Transverse colon (tissue), 4 donors: ENCODE data around the gene CCNB2. TPM values are rescaled to one million over a fixed set of nuclear protein-coding genes. Genes with fewer than 3 reads are reported as not detected.

Source experiments
- DNase-seq: peaks from one replicate; pipeline ENCODE4 v3.0.0-alpha.2; 2019
- H3K27ac ChIP-seq, 4 donors: fragments of 200-600 bp; sonication (generic); 2 replicates each; pipeline ENCODE4 v1.5.1; 2016 to 2018; ENCODE audit warnings: inconsistent platforms in 4 of 4
- H3K27me3 ChIP-seq: fragments of 200-600 bp; sonication (generic); 2 replicates; pipeline ENCODE4 v1.5.1; 2017; ENCODE audit warnings: inconsistent platforms
- H3K36me3 ChIP-seq, 4 donors: fragments of 200-600 bp; sonication (generic); 2 replicates each; pipeline ENCODE4 v1.5.1; 2017 to 2019; ENCODE audit warnings: inconsistent platforms in 4 of 4
- H3K4me1 ChIP-seq, 4 donors: fragments of 200-600 bp; sonication (generic); 2 replicates each; pipeline ENCODE4 v1.5.1; 2017 to 2020; ENCODE audit warnings: inconsistent platforms in 4 of 4
- H3K4me3 ChIP-seq, 4 donors: fragments of 200-600 bp; sonication (generic); 1 replicate in 1 of 4; 2 replicates in 3 of 4; pipeline versions ENCODE4 v1.5.1 to v1.6.1; 2017 to 2019; ENCODE audit warnings: inconsistent platforms in 4 of 4
- H3K9me3 ChIP-seq, 2 donors: fragments of 200-600 bp; sonication (generic); 2 replicates each; pipeline ENCODE4 v1.5.1; 2017 to 2019; ENCODE audit warnings: inconsistent platforms in 2 of 2
- CTCF ChIP-seq, 5 experiments: fragments of 200-600 bp in 3 of 5; fragments of 450-650 bp in 2 of 5; sonication (generic) in 3 of 5; IDR thresholded peaks; 1 replicate in 2 of 5; 2 replicates in 3 of 5; pipeline ENCODE4 v1.5.1; 2016 to 2017; ENCODE audit warnings: antibody characterized with exemption in 5 of 5, inconsistent platforms in 3 of 5, mild to moderate bottlenecking in 2 of 5, moderate library complexity in 1 of 5
- EP300 ChIP-seq: sonication (generic); formaldehyde crosslinking; IDR thresholded peaks from one replicate; pipeline ENCODE4 v1.6.1; 2017; ENCODE audit warnings: antibody characterized with exemption, low read depth
- POLR2A ChIP-seq: fragments of 450-650 bp; IDR thresholded peaks from one replicate; pipeline ENCODE4 v1.6.1; 2016; ENCODE audit warnings: antibody characterized with exemption, mild to moderate bottlenecking, moderate library complexity
- POLR2AphosphoS5 ChIP-seq, 3 donors: sonication (generic); formaldehyde crosslinking; IDR thresholded peaks; one replicate each; pipeline ENCODE4 v1.6.1; 2016; ENCODE audit warnings: antibody characterized with exemption in 3 of 3
- WGBS, 2 donors: methylation state at CpG; one replicate each; pipeline ENCODE4 v1.1.5; 2018; ENCODE audit warnings: low coverage in 1 of 2; 5-methylcytosine and 5-hydroxymethylcytosine counted together
- in situ Hi-C, 4 donors: fragments of 200-750 bp; cut with MboI; loops; one replicate each; pipeline versions ENCODE4 v1.15.0 to v1.15.1; 2017; ENCODE audit warnings: low sequenced_read_pairs in 3 of 4, low pct_ligation_motif_present in 1 of 4, low pct_unique_long_range_greater_than_20kb in 1 of 4
- intact Hi-C: fragments of 100-400 bp; cut with DNase I; formaldehyde crosslinking; loops from one replicate; pipeline ENCODE4 v1.15.1; 2023; ENCODE audit warnings: low total_unique reads
- total RNA-seq, 4 donors: library from RNA; depleted of rRNA; stranded (reverse); fragments of >200 nt; gene quantifications; one replicate each; pipeline ENCODE4 v1.1.0, GENCODE V29; 2016

Gene CCNB2
- total RNA-seq, 4 donors from 2014 or later: 1.9 to 132 (median 6.4) TPM

DNA sequence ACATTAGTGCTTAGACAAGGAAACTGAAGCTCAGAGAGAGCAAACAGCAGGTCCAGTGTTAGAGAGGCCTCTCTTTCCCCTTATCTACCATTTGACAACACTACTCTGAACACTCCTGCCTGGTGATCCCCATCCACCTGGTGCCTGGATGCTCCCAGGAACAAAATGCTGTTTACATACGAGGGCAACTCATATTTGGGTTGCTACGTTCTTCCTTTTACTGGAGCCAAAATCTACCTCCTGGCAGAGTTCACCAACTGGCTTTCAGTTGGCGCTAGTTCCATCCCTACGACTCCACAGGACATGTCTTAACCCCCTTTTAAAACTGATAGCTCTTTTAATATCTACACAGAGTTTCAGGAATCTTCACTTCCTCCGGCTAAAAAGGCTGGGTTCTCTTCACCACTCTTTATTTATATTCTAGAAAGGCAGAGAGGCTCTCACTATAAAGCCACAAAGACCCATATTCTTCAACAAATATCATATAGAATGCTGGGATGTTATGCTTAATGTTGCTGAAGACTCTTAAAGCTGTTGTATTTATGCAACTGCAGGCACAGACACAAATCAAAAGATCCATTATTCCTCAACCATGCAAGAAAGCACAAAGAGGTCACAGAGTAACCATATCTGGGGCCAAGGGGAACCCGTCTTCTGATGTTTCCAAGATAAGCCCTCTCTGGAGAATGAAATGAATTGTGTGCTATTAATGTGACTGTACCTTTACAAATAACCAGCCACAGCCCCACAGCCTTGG is 47.9 kb downstream of the CCNB2 start:
- TF ChIP-seq EP300 (no peak), CTCF (IDR thresholded peaks at IDR 0.05) (no peak), POLR2AphosphoS5 (IDR thresholded peaks at IDR 0.05) (no peak), POLR2A (no peak)
- in situ Hi-C loops: loop anchor here in 1 of 4 donors (25.0 kb wide), 1 partner anchor 334 kb away; no protein-coding TSS in a partner anchor
- no peak overlapping the region for H3K27ac ChIP-seq
- DNase-seq: no peak
- 91 to 100% methylated on average over 5 to 6 of the region's 6 CpGs for WGBS, 2 donors
- intact Hi-C loops: no loop called here
- H3K36me3 ChIP-seq: peaks cover 0 to 38% (median 17%) of the 10 kb centered on the region in 4 donors
- H3K4me3 ChIP-seq: no peak overlapping the region
- no peaks in the 10 kb centered on the region for H3K27me3 ChIP-seq
- H3K4me1 ChIP-seq: no peaks in the 10 kb centered on the region
- no peaks in the 10 kb centered on the region for H3K9me3 ChIP-seq

- WGBS, 2 donors: 93% methylated on average over 8 of the region's 8 CpGs; no CpG with 5 or more reads in 1 of the 2 donors
- H3K27me3 ChIP-seq: no peaks in the 10 kb centered on the region
- intact Hi-C loops (no loop called here), in situ Hi-C loops (loop anchor here in 1 of 4 donors (25.0 kb wide), 1 partner anchor 334 kb away; no protein-coding TSS in a partner anchor)
- no peaks in the 10 kb centered on the region for H3K4me1 ChIP-seq
- no peak for TF ChIP-seq POLR2A
- TF ChIP-seq CTCF (IDR thresholded peaks at IDR 0.05): no peak
- TF ChIP-seq EP300: no peak
- no peak for TF ChIP-seq POLR2AphosphoS5 (IDR thresholded peaks at IDR 0.05)
- peaks cover 0 to 44% (median 20%) of the 10 kb centered on the region in 4 donors for H3K36me3 ChIP-seq
- no peaks in the 10 kb centered on the region for H3K9me3 ChIP-seq
- no peak overlapping the region for H3K4me3 ChIP-seq
- no peak for DNase-seq
- no peak overlapping the region for H3K27ac ChIP-seq
Measured at GRCh38 chr15:59153466-59153865, 48.5 kb downstream of the CCNB2 start.

- H3K4me1 ChIP-seq: no peaks in the 10 kb centered on the region
- H3K4me3 ChIP-seq: no peak overlapping the region
- DNase-seq: no peak
- in situ Hi-C loops (loop anchor here in 1 of 4 donors (25.0 kb wide), 1 partner anchor 333 kb away; no protein-coding TSS in a partner anchor), intact Hi-C loops (no loop called here)
- no peak for TF ChIP-seq POLR2A
- TF ChIP-seq POLR2AphosphoS5 (IDR thresholded peaks at IDR 0.05): no peak
- TF ChIP-seq EP300: no peak
- no peak for TF ChIP-seq CTCF (IDR thresholded peaks at IDR 0.05)
- no peaks in the 10 kb centered on the region for H3K27me3 ChIP-seq
- WGBS, 2 donors: 79 to 100% methylated on average over 1 to 8 of the region's 8 CpGs
- H3K27ac ChIP-seq: no peak overlapping the region
- H3K36me3 ChIP-seq: peaks cover 0 to 50% (median 22%) of the 10 kb centered on the region in 4 donors
- no peaks in the 10 kb centered on the region for H3K9me3 ChIP-seq
Measured at GRCh38 chr15:59154243-59154642, 49.3 kb downstream of the CCNB2 start.

GRCh38 chr15:59155431-59155830 is 50.5 kb downstream of the CCNB2 start:
- no peaks in the 10 kb centered on the region for H3K4me1 ChIP-seq
- no peak overlapping the region for H3K27ac ChIP-seq
- 80 to 95% methylated on average over 1 to 4 of the region's 4 CpGs for WGBS, 2 donors
- intact Hi-C loops (no loop called here), in situ Hi-C loops (loop anchor here in 1 of 4 donors (25.0 kb wide), 1 partner anchor 332 kb away; no protein-coding TSS in a partner anchor)
- H3K36me3 ChIP-seq: peaks cover 0 to 52% (median 25%) of the 10 kb centered on the region in 4 donors
- no peak overlapping the region for H3K4me3 ChIP-seq
- H3K27me3 ChIP-seq: no peaks in the 10 kb centered on the region
- no peaks in the 10 kb centered on the region for H3K9me3 ChIP-seq
- DNase-seq: no peak
- no peak for TF ChIP-seq CTCF (IDR thresholded peaks at IDR 0.05)
- TF ChIP-seq POLR2A: no peak
- no peak for TF ChIP-seq EP300
